GM12874 (cell line): ENCODE data around the gene UGT1A8.

Source experiments
- TF ChIP-seq, protein P1 (sequence below): IDR thresholded peaks from 2 replicates; pipeline ENCODE4 v1.5.1; 2011; ENCODE audit warnings: low read depth, mild to moderate bottlenecking, control low read depth, low read length, moderate library complexity; ENCODE audit not compliant: insufficient read depth

Gene UGT1A8

DNA sequence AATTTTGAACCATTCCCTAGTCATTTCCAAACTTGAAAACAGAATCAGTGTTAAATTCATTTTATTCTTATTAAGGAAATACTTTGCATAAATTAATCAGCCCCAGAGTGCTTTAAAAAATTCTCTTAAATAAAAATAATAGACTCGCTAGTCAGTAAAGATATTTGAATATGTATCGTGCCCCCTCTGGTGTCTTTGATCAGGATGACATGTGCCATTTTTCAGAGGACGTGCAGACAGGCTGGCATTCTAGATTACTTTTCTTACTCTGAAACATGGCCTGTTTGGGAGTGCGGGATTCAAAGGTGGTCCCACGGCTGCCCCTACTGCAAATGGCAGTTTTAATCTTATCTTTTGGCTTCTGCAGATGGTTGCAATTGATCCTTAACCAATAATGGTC, 155.2 kb downstream of the UGT1A8 start:
- TF ChIP-seq, protein P1, sequence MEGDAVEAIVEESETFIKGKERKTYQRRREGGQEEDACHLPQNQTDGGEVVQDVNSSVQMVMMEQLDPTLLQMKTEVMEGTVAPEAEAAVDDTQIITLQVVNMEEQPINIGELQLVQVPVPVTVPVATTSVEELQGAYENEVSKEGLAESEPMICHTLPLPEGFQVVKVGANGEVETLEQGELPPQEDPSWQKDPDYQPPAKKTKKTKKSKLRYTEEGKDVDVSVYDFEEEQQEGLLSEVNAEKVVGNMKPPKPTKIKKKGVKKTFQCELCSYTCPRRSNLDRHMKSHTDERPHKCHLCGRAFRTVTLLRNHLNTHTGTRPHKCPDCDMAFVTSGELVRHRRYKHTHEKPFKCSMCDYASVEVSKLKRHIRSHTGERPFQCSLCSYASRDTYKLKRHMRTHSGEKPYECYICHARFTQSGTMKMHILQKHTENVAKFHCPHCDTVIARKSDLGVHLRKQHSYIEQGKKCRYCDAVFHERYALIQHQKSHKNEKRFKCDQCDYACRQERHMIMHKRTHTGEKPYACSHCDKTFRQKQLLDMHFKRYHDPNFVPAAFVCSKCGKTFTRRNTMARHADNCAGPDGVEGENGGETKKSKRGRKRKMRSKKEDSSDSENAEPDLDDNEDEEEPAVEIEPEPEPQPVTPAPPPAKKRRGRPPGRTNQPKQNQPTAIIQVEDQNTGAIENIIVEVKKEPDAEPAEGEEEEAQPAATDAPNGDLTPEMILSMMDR = no peak

DNA sequence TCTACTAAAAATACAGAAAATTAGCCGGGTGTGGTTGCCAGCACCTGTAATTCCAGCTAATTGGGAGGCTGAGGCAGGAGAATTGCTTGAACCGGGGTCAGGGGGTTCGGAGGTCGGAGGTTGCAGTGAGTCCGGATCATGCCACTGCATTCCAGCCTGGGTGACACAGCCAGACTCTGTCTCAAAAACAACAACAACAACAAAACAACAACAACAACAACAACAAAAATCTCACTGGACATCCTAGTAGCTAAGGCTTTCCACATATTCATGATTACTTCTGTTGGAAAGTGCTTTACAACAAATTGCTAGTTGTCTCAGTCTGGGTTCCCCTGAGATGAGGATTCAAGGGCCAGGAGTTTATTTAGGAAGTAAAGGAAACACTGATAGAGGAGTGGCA, 156.4 kb downstream of the UGT1A8 start:
- TF ChIP-seq, protein P1 = no peak

DNA sequence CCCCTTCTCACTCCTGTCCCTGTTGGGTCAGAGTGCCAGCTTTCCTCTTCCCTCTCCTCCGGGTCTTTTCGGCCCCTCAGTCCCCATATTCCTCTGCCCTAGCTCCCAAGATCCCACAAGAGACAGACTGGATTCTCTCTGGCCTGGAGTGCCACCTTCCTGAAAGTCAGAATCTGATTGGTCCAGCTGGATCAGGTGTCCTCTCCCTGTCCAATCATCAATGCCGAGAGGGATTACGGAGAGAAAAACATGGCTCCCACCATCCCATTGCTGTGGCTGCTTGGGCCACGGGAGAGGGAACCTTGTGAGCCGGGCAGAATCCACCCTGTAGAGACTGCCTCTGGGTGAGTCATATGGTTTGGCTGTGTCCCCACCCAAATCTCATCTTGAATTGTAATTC, 158.0 kb downstream of the UGT1A8 start:
- TF ChIP-seq, protein P1 = no peak

DNA sequence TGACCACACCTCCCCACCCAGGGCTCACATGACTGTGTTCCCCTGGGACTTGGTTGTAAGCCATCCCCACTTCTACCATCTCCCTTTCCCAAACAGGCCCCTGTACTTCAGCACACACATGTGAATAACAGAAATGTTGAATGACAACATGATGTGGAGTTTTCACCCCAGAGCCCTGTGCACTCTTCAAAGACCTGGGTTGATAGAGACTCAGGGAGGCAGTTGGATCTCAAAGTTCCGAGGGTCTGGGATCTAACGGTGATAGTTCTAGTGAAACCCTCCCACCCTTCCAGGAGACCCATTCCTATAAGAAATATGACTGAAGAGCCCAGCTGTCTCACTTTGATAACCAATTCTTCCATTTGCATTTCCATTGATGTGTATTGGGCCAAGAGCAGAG, 160.6 kb downstream of the UGT1A8 start, which contains the start of gene MROH2A:
TSS of gene MROH2A (plus strand) at position 301 of the 400 bp plus-strand sequence. CDS start 1,029 bp downstream, outside the sequence.
- TF ChIP-seq, protein P1 = no peak

DNA sequence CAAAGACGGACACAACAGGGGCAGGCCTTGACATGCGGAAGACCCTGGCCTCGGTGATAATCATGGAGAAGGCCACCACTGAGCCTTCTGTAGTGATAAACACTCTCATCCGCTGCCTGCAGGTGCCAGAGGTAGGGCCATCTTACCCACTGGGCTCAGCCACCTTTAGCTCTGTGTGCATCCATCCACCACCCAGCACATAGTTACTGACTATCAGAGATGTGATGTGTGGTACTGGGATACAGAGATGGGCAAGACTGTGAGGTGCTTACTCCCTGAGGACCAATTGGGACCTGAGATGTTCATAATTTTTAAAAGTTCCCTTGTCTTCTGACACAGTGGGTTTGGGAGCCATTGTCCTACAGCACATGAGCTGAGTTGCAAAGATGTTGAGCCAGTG, 162.3 kb downstream of the UGT1A8 start:
- TF ChIP-seq, protein P1 = no peak

DNA sequence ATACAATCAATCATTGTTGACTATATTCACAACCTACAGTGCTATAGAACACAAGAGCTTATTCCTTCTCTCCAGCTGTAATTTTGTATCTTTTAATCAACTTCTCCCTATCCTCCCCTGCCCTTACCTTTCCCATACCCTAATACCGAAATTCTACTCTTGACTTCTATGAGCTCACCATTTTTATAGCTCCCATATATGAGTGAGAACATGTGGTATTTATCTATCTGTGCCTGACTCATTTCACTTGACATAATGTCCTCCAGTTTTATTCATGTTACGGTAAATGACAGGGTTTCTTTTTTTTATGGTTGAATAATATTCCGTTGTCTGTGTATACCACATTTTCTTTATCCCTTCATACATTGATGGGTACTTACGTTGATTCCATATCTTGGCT, 163.3 kb downstream of the UGT1A8 start:
- TF ChIP-seq, protein P1 = no peak

DNA sequence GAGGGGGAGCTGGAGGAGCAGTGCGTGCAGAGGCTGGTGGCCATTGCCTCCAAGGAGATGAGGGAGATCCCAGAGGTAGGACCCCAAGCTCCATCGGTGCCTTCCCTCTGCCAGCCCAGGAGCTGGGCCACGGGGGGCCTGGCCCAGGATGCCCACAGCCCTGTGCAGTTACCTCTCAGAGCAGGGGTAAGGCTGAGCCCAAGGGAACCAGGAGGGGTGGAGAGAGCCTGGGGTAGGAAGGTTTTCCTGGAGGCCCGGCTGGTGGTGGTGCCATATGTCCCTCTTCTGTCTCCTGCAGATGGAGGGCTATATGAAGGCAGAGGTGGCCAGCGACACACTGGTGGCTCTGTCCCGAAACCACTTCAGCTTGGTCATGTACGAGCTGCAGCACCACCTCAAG, 172.1 kb downstream of the UGT1A8 start:
- TF ChIP-seq, protein P1 = no peak
